Thyroid gland (tissue), 4 donors: ENCODE results near the gene PDZD2.

Source experiments
- POLR2A ChIP-seq, 2 donors: fragments of 450-650 bp; IDR thresholded peaks; one replicate each; pipeline ENCODE4 v1.6.1; 2017; ENCODE audit warnings: antibody characterized with exemption in 2 of 2, mild to moderate bottlenecking in 2 of 2, moderate library complexity in 1 of 2
- TF ChIP-seq, protein P1 (sequence below), 6 experiments: fragments of 200-600 bp in 3 of 6; fragments of 450-650 bp in 3 of 6; sonication (generic) in 3 of 6; IDR thresholded peaks; one replicate each; pipeline ENCODE4 v1.5.1; 2016 to 2019; ENCODE audit warnings: antibody characterized with exemption in 6 of 6, mild to moderate bottlenecking in 2 of 6, inconsistent platforms in 1 of 6, moderate library complexity in 1 of 6

DNA sequence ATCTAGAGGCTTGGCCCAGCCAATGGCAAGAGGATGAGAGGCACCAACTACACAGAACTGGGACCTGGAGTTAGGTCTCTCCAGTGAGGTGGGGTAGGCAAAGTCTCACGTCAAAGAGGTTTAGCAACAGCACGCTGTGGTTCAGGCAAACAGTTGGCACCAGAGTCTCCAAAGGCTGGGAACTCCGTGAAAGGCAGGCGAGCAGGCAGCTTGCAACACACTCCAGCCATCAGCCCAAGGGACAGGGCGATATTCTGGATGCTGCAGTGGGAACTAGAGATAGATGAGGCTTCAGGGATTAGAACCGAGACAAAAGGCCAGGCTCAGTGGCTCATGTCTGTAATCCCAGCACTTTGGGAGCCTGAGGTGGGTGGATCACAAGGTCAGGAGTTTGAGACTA, 129.1 kb downstream of the PDZD2 start:
- no peak for TF ChIP-seq POLR2A (IDR thresholded peaks at IDR 0.05)
- TF ChIP-seq, protein P1, sequence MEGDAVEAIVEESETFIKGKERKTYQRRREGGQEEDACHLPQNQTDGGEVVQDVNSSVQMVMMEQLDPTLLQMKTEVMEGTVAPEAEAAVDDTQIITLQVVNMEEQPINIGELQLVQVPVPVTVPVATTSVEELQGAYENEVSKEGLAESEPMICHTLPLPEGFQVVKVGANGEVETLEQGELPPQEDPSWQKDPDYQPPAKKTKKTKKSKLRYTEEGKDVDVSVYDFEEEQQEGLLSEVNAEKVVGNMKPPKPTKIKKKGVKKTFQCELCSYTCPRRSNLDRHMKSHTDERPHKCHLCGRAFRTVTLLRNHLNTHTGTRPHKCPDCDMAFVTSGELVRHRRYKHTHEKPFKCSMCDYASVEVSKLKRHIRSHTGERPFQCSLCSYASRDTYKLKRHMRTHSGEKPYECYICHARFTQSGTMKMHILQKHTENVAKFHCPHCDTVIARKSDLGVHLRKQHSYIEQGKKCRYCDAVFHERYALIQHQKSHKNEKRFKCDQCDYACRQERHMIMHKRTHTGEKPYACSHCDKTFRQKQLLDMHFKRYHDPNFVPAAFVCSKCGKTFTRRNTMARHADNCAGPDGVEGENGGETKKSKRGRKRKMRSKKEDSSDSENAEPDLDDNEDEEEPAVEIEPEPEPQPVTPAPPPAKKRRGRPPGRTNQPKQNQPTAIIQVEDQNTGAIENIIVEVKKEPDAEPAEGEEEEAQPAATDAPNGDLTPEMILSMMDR (IDR thresholded peaks at IDR 0.05) = no peak
